LNCAP (cell line): ENCODE data around the gene GPC1.

Experiments used
- CTCF ChIP-seq: fragments of 450-650 bp; IDR thresholded peaks from 2 replicates; pipeline ENCODE4 v1.5.1; 2017; ENCODE audit warnings: mild to moderate bottlenecking

GPC1 gene

GRCh38 chr2:240399419-240400324, 35.8 kb upstream of the GPC1 start:
- no peak for TF ChIP-seq CTCF

- TF ChIP-seq CTCF = no peak
Measured at GRCh38 chr2:240400371-240401161, 34.9 kb upstream of the GPC1 start.

- TF ChIP-seq CTCF = no peak
Measured at GRCh38 chr2:240401308-240401707, 34.2 kb upstream of the GPC1 start.

GRCh38 chr2:240401781-240402551, 33.5 kb upstream of the GPC1 start:
- no peak for TF ChIP-seq CTCF

- no peak for TF ChIP-seq CTCF
Measured at GRCh38 chr2:240402566-240403272, 32.7 kb upstream of the GPC1 start.

GRCh38 chr2:240403396-240404104, 31.9 kb upstream of the GPC1 start:
- TF ChIP-seq CTCF = no peak
